HG02763 (cell line): ENCODE results near the gene UNC5CL.
A peak's percentile ranks its signal among the peaks of the same experiment; 100 is the strongest.
"Not testable (repeated sequence)": the region's sequence is repeated elsewhere in the genome, so short reads cannot be mapped to it uniquely, and the experiment has no call there.

Experiments used
- ATAC-seq: cut with Tn5 transposase; IDR thresholded peaks from one replicate; pipeline ENCODE4 v1.9.1; 2021; ENCODE audit warnings: mild to moderate bottlenecking, moderate library complexity; ENCODE audit not compliant: unreplicated experiment

The UNC5CL gene

DNA sequence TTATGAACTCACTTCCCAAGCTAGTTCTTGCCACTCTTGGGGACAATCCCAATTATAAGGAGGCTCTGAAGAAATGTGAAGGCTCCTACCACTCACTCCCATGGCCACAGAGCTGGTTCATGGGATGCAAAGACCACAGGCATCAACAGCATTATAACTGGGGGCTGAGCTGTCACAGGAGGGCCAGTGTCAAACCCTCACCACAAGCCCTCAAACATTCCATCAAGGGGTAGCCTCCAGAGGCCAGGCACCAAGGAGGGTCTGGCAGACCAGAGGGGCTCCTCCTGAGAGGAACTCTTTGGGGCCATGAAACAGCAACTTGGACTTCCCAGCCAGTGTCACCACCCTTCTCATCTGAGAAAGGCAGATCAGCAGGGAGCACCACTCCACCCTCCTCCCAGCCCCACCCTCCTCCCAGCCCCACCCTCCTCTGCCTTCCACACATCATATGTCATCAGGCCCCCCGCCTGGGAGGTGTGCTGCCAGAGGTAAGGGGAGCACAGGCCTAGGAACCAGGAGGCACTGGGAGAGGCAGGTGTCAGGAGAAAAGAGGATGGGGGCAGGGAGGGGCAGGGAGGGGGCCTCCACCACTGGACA is 2.0 kb upstream of the UNC5CL start:
- ATAC-seq, result no peak

DNA sequence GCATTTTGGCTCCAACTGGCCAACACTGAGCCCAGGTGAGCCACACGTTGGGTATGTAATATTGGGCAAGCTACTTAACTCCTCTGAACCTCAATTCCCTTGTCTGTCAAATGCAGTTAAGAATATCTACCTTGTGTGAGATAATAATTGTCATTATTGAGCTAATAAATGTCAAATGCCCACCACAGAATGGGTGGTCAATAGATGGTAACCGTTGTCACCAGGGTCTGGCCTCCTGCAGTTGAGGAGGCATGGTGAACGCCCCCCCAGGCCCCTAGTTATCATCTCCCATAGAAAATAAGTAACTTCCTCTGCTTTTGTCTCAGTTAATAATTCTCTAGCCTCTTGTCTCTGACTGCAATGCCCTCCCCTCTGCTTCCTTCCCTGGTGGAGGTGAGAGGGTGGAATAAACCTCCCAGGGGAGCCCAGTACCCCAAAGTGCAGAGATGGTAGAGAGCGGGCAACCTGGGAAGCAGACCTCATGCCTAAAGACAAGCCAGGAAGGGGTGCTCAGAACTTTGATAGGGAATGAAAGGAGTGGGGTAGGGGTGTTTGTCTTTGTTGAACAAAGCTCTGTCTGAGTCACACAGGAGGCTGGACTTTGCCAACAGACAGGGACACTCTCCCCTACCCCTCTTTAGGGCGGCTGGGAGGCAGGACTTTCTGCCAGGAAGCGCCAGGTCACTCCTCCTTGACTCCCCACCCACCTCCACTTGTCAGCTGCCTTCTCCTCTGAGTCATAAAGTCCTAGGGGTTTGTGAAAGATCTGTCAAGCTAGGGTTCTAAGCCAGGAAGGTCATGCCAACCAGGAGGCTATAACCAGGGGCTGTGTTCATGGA is 1.3 kb upstream of the UNC5CL start:
- ATAC-seq, result no peak

DNA sequence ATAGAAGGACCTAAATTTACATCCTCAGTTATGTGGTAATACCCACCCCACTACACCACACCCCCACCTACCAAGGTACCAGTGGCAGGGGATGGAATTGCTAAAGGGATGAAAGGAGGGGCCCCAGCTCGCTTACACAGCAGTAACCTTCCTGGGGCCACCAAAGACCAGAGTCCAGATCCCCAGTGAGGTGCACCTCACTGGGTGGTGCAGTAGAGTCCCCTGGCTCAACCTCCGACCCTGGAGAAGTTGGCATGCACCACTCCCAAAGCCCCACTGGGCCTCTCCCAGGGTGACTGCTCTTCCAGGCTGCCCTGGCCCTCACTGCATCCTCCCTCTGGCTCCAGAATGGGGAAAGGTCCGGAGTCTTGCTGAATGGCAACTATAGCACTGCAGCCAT is 816 bp downstream of the UNC5CL start:
- no peak for ATAC-seq

DNA sequence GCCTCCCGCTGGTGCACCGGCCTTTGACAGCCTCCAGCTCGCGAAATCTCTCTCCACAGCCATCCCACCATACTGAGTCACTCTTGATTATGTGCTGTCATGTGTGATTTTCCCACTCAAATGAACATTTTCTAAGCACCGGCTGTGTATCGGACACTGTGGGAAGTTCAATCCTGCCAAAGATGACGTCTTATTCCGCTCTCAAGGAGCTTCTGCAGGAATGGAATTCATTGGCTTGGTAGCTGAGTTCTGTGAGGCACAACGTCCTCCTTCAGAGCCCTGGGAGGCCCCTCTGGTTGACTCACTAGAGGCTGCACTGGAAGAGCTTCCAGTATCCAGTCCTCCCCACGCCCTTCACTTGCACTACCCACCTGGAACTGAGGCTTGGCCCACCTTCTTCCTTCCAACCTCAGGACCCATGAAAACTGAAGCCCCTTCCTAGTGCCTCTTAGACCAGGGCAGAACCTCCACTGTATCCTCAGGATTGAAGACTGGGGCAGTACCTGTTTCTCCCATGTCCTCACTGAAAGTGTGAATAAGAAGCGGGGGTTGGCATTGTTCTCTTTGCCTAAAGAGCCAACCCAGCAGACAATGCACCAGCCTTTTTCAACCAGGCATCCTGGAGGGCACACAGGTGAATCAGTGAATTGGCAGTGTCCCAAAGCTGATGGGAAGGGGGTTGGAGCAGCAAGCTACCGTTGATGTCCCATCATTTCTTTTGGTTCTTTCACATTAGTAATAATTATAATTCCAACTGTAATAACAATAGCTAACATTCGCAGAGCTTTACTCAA is 1.7 kb downstream of the UNC5CL start:
- no peak for ATAC-seq

DNA sequence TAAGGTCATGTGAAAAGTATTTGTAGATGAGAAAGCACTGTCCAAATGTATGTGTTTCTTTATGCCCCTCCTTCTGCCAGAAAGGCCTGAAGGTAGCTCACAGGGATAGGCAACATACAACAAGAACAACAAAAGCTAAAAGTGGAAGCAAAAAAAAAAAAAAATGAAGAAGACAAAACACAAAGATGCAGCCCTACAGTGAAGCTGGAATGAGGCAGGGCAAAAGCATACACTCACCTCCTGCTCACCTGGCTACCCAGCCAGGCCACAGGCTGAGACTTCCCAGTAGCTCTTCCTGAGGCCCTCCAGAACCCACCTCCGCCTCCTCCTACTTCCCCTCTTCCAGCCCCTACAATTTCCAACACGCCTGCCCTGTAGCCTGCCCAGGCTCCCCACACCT is 2.4 kb downstream of the UNC5CL start:
- ATAC-seq, result no peak

DNA sequence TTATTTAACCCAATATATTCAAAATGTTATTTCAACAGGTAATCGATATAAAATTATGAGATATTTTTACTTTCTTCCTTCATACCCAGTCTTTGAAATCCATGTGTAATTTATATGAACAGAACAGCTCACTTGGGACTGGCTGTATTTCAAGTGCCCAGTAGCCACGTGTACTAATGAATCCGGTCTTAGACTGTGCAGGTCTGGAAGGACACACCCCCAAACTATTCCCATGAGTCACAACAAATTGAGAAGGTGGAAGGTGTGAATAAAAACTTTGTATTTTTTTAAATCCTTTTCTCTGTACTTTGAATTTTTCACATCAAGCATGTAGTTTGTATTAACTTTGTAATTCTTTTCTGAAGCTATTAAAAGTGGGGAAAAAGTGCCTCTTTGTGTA is 2.8 kb downstream of the UNC5CL start:
- ATAC-seq, result no peak

DNA sequence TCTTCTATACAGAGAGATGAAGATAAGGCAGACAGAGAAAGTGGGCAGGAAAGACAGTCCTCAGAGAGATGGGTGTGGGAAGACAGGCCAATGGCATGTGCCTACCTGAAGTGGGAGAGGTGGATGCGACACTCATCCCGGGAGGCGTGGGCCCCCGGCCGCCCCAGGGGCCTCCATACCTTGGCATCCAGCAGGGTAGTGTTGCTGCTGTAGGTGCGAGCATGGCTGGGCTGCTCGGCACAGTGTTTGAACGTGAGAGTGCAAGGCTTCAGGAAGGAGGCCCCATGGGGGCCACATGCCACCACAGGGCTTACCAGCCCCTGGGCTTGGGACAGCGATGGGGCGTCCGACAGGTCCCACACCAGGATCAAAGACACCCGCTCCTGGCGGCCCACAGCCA is 5.2 kb downstream of the UNC5CL start:
- ATAC-seq, result no peak

DNA sequence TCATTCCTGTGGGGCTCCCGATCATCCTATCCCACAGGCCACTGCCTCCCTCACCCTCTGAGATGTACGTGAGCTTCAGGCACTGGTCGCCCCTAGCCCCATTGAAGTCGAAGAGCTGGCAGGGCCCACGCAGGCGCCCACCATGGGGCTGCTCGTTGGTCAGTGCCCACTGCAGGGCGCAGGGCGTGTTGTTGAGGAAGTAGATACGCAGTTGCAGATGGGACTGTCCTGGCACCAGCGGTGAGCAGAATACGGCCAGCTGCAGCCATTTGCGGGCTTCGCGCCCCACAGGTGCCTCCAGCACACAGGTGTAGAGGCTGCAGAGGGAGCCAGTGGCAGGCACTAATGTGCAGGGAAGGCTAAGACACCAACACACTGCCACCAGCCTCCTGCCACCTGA is 6.2 kb downstream of the UNC5CL start:
- no peak for ATAC-seq

DNA sequence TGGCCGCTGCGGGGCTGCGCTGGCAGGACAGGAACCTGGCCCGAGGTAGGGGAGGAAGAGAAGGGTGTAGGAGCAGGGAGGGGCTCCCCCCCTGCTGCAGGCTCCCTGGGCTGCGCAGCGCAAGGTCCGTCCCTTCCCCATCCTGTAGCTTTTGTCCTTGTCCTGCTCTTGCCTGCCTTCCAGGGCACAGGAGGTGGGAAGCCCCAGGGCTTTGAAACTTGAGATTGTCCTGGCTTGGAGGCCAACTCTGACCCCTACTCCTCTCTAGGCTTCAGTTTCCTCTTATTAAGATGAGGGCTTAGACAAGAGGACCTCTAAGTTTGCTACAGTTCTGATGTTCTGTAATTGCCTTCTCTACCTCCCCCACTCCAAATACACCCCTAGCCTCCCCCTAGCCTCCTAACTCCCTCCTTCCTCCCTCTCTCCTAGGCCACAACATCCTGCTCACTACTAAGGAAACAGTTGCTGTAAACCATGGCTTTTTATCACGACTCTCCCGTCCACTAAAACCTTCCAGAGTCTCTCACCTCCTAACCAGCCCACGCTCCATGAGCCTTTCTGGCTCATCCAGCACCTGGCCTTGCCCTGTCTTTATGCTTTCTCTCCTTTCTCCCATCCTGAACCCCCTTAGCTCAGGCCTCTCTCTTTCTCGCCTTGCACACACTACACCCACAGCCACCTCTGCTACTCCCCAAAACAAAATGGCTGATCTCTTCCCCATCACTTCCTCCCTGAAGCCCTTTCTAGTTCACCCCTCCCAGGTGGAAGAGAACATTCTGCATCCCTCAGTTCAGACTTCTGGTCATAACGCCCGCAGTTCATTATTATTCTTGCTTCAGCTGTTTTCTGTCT is 10.2 kb downstream of the UNC5CL start:
- ATAC-seq, result peak; percentile 26

DNA sequence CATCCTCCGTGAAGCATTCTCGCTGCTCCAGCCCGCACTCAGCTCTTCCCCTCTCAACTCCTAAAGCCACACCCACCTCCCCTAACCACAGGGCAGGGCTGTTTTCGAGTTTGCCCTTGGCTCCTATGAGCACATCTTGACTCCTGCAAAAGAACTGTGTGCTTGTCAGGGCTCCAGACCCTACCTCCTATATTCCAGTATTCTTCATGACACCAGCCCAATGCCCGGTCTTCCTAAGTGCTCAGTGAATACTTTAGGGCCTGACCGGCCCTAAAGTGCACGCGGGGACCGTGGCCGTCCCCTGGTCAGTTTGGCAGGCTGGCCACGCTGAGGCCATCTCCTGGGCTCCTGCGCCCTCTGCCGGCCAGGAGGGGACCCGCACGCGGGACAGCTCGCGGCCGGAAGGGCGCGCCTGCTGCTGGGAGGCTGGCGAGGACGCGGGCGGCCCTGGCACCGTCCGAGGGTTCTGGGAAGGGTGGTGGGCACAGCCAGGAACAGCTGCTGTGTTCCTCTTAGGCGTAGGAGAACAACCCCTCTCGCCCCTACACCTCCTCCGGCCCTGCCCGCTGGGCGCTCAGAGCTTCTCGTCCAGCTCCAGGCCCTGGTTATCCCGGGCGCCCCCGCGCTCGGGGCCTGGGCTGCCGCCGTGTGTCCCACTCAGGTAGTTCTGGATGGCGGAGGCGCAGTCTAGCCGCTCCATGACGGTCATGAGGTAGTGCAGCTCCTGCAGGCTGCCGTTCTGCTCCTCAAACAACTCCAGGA is 11.0 kb downstream of the UNC5CL start:
- peak; percentile 80 for ATAC-seq

DNA sequence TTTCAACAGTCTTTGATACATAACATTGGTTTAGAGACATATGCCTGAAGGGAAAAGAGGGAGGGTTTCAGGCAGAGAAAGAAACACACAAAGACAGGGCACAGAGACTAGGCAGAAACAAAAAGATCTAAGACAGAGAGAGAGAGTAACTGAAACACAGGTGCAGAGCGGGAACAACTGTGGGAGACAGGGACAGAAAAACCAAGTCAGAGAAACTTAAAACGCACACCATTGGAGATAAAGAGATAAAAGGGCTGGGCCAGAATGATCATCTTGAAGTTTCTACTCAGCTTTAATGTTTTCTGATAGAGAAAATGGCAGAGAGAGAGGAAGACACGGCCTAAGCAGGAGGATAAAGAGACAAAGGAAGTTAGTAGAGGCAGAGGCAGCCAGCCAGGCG is 11.8 kb downstream of the UNC5CL start:
- ATAC-seq, result no peak

DNA sequence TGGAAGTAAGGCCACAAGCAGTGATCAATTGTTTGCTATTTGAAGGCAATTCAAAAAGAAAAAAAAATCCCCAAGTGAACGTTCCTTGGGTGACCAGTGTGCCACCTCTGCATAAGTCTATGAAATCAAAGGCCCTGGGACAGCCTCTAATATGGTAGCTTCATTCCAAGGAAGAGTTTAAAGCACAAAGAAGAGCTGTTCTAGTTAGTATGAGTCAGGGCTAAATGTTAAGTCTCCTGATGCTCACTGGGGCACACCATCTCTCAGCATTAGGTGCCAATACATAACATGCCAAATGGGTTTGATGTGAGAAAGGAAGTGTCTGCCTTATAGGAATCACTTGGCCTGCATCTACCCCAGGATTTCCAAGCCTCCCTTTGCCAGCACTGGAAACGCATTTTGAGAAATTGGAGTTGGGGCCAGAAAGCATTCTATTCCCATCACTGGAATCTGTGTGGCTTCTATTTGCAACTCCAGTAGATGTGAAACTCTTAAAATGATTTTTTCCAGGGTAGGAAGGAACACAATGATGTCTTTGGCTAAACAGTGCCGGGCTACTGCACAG is 13.0 kb downstream of the UNC5CL start:
- ATAC-seq, result no peak

DNA sequence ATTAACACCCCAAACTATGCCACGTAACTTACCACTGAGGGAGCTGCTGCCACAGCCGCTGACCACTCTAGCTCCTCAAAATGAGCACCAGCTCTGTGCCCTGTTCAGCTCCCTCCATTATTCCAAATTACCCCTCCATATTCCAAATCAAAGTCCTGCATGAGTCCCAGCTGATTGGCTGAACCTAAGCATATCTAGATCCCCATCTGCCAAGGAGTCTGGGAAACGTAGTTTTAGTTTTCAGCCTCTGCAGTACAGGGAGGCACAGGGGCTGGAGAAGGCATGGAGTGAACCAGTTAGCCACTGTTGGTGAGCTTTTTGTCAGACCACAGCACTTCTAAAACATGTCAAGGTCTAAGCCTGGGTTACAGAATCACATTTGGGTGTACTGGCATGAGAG is 15.9 kb downstream of the UNC5CL start:
- ATAC-seq, result no peak

DNA sequence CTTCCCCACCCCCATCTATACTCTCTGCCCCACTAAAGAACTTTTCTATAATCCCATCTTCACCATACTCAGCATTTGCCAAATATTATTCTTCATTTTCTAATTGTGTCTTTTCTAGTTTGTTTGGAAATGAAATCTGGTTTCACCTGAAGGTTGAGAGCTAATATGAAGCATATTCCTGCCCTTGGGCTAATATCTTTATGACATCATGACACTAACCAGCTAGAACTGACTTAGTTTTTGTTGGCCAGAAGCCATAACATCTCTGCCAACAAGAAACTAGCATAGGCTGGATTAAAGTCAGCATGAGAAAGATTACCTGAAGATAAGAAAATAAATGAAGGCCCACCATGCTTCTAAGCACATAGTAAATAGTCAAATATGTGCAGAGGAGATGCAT is 16.7 kb downstream of the UNC5CL start:
- no peak for ATAC-seq

DNA sequence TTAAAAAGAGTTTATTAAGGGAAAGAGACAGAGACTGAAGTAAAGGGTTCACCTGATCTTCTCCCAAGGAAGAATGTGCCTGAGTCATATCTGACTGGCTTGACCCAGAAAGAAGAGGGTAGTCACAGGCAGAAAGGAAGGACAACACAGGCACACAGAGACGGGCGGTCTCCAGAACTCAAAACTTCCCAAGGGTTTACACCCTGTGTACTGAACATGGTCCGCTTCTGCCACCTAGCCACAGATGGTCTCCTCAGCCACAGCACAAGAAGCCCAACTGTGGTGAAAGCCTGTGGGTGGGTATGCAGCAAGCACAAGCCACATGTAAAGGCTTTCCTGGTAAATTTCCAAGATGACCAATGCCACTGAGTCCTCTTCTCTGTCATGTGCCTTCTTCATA is 17.2 kb downstream of the UNC5CL start:
- ATAC-seq, result no peak

DNA sequence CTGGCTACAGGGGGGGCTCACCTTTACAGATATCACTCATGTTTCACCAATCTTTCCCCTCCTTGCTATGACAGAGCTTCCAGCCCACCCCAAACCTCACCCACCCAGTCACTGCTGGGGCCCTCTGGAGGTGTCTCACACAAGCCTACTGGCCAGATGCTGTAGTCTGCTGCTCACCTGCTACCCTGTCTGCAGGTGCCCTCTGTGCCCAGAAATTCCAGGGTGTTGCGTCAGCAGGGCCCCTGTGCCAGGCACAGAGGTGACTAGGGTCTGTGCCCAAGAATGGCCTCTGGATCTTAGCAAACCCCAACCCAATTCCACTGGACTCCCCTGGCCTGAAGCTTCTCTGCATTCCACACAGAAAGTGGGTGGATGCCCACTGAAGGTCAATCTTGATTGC is 21.4 kb downstream of the UNC5CL start:
- no peak for ATAC-seq

DNA sequence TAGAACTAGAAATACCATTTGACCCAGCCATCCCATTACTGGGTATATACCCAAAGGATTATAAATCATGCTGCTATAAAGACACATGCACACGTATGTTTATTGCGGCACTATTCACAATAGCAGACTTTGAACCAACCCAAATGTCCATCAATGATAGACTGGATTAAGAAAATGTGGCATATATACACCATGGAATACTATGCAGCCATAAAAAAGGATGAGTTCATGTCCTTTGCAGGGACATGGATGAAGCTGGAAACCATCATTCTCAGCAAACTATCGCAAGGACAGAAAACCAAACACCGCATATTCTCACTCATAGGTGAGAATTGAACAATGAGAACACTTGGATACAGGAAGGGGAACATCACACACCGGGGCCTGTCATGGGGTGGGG is 23.2 kb downstream of the UNC5CL start:
- not testable (repeated sequence) for ATAC-seq

DNA sequence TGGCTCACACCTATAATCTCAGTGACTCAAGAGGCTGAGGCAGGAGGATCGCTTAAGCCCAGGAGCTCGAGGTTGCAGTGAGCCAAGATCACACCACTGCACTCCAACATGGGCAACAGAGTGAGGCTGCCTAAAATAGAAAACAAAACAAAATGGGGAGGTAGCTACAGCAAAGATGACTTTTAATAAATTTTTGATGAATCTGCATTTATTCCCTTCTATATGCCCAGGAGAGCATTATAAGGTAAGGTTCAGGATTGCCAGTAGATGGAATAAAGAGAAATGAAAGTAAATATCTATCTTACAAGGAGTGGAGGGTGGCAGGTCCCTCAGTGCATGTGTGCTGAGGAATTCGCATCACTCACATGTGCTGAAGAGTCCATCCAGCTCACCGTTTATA is 24.2 kb downstream of the UNC5CL start:
- no peak for ATAC-seq

DNA sequence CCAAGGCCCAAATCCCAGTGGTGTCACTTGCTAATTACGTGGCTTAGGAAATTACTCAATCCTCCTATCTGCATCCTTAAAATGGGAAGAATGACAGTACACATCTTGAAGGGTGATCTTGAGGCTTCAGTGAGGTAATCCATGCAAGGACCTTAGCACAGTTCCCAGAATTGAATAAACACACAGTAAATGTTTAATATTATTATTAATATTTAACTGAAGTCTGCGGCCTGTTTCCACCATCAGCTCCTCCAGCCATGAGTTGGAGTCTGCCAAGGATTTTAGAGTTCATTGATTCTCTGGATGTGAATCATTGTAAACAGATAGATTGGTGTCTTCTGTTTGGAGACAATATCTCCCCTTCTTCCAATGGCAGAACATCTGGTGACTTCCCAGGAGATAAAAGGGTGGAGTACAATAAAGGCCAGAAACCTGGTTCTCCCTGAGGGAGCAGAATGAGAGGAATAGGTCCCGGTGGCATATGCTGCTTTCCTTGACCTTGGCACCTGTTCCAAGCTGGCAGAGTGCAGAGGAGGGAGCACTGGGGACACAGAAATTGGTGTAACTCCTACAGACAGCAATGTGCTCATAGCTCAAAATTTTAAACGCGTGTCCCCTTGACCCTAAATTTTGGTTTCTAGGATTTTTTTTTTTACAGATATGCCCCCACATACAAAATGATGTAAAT is 25.4 kb downstream of the UNC5CL start:
- no peak for ATAC-seq
